ENCODE data around the gene IL36A.

GRCh38 chr2:113053666-113054065, 48.4 kb downstream of the IL36A start:
- TF ChIP-seq POLR2A (IDR thresholded peaks at IDR 0.05; ENCODE audit: low read length) = no peak
- TF ChIP-seq, protein P1, sequence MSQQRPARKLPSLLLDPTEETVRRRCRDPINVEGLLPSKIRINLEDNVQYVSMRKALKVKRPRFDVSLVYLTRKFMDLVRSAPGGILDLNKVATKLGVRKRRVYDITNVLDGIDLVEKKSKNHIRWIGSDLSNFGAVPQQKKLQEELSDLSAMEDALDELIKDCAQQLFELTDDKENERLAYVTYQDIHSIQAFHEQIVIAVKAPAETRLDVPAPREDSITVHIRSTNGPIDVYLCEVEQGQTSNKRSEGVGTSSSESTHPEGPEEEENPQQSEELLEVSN (IDR thresholded peaks at IDR 0.05; ENCODE audit: borderline replicate concordance, low read depth) = no peak
- TF ChIP-seq, protein P2, sequence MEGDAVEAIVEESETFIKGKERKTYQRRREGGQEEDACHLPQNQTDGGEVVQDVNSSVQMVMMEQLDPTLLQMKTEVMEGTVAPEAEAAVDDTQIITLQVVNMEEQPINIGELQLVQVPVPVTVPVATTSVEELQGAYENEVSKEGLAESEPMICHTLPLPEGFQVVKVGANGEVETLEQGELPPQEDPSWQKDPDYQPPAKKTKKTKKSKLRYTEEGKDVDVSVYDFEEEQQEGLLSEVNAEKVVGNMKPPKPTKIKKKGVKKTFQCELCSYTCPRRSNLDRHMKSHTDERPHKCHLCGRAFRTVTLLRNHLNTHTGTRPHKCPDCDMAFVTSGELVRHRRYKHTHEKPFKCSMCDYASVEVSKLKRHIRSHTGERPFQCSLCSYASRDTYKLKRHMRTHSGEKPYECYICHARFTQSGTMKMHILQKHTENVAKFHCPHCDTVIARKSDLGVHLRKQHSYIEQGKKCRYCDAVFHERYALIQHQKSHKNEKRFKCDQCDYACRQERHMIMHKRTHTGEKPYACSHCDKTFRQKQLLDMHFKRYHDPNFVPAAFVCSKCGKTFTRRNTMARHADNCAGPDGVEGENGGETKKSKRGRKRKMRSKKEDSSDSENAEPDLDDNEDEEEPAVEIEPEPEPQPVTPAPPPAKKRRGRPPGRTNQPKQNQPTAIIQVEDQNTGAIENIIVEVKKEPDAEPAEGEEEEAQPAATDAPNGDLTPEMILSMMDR (IDR thresholded peaks at IDR 0.05) = no peak
- TF ChIP-seq KDM1A (IDR thresholded peaks at IDR 0.05; ENCODE audit: low read depth) = no peak
- TF ChIP-seq RCOR1 (IDR thresholded peaks at IDR 0.05; ENCODE audit: low read depth, low read length) = no peak
- no peak for TF ChIP-seq CBX8 (IDR thresholded peaks at IDR 0.05)
- no peak for TF ChIP-seq RARB (CRISPR knock-in tag; IDR thresholded peaks at IDR 0.05)
- TF ChIP-seq USF2 (IDR thresholded peaks at IDR 0.05) = no peak
- no peak for TF ChIP-seq KDM5A (IDR thresholded peaks at IDR 0.05)
- TF ChIP-seq TP53 (CRISPR knock-in tag; IDR thresholded peaks at IDR 0.05) = no peak
- TF ChIP-seq, protein P3, sequence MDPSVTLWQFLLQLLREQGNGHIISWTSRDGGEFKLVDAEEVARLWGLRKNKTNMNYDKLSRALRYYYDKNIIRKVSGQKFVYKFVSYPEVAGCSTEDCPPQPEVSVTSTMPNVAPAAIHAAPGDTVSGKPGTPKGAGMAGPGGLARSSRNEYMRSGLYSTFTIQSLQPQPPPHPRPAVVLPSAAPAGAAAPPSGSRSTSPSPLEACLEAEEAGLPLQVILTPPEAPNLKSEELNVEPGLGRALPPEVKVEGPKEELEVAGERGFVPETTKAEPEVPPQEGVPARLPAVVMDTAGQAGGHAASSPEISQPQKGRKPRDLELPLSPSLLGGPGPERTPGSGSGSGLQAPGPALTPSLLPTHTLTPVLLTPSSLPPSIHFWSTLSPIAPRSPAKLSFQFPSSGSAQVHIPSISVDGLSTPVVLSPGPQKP (IDR thresholded peaks at IDR 0.05; ENCODE audit: low read depth, low read length) = no peak
- TF ChIP-seq, protein P4, sequence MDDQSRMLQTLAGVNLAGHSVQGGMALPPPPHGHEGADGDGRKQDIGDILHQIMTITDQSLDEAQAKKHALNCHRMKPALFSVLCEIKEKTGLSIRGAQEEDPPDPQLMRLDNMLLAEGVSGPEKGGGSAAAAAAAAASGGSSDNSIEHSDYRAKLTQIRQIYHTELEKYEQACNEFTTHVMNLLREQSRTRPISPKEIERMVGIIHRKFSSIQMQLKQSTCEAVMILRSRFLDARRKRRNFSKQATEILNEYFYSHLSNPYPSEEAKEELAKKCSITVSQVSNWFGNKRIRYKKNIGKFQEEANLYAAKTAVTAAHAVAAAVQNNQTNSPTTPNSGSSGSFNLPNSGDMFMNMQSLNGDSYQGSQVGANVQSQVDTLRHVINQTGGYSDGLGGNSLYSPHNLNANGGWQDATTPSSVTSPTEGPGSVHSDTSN (IDR thresholded peaks at IDR 0.05) = no peak
- TF ChIP-seq MAZ (IDR thresholded peaks at IDR 0.05; ENCODE audit: borderline replicate concordance, low read depth, low read length) = no peak
